Activated CD8-positive, alpha-beta T cell treated with anti-CD3 and anti-CD28 coated beads, Interleukin-2, amount 10 ng/mL, durations not matched to agents 7 days and 5 days (primary cell): ENCODE results near the gene HES5. TPM values are rescaled to one million over a fixed set of nuclear protein-coding genes. Genes with fewer than 3 reads are reported as not detected.
A peak's percentile ranks its signal among the peaks of the same experiment; 100 is the strongest.
"Not testable (repeated sequence)": the region's sequence is repeated elsewhere in the genome, so short reads cannot be mapped to it uniquely, and the experiment has no call there.

ENCODE experiments used
- ATAC-seq: fragments of 150-1000 bp; cut with Tn5 transposase; one replicate; pipeline ENCODE4 v1.10.0; 2021; ENCODE audit warnings: moderate library complexity
- CTCF ChIA-PET: fragments of 350-600 bp; sonication (Branson Sonifier 250); formaldehyde crosslinking; loops from one replicate; lab custom pipeline; 2021; ENCODE audit warnings: antibody characterized with exemption; lab: Charles Lee
- POLR2A ChIA-PET: fragments of 350-600 bp; sonication (Branson Sonifier 250); formaldehyde crosslinking; loops from one replicate; lab custom pipeline; 2021; ENCODE audit warnings: antibody characterized with exemption; lab: Charles Lee
- DNase-seq: peaks from one replicate; pipeline ENCODE4 v3.0.0-alpha.2; 2020
- H3K27ac Mint-ChIP-seq: one replicate; pipeline ENCODE4 v1.8.0; 2021; ENCODE audit warnings: mild to moderate bottlenecking, mixed read lengths
- H3K27me3 Mint-ChIP-seq: one replicate; pipeline ENCODE4 v1.8.0; 2021; ENCODE audit warnings: low read depth, mixed read lengths
- H3K36me3 Mint-ChIP-seq: one replicate; pipeline ENCODE4 v1.8.0; 2021; ENCODE audit warnings: low read depth, mixed read lengths
- H3K4me1 Mint-ChIP-seq: one replicate; pipeline ENCODE4 v1.8.0; 2021; ENCODE audit warnings: low read depth, mixed read lengths
- H3K4me3 Mint-ChIP-seq: one replicate; pipeline ENCODE4 v1.8.0; 2021; ENCODE audit warnings: mild to moderate bottlenecking, mixed read lengths
- H3K9me3 Mint-ChIP-seq: one replicate; pipeline ENCODE4 v1.8.0; 2022; ENCODE audit warnings: mixed read lengths; ENCODE audit not compliant: insufficient read depth
- total RNA-seq, 2 experiments: library from RNA; stranded (reverse); gene quantifications; one replicate each; pipeline ENCODE4 v1.2.3, GENCODE V29; 2021

HES5 gene
- total RNA-seq, 2 experiments from 2014 or later: not detected

- ATAC-seq, H3K27ac Mint-ChIP-seq: not testable (repeated sequence)
Observed at GRCh38 chr1:2568187-2568816, 38.2 kb upstream of the HES5 start.

GRCh38 chr1:2567083-2567679 is 37.1 kb upstream of the HES5 start:
- Mint-ChIP-seq H3K4me3 (no peak overlapping the region), H3K27me3 (no peaks in the 10 kb centered on the region), H3K36me3 (peaks cover 2% of the 10 kb centered on the region), H3K4me1 (no peaks in the 10 kb centered on the region), H3K9me3 (no peaks in the 10 kb centered on the region), H3K27ac (no peak overlapping the region)
- POLR2A ChIA-PET: interaction anchor here (1.3 kb wide), 1 partner anchor 11 kb away, joined by 3 read pairs; the partner anchor contains the start of gene TNFRSF14
- CTCF ChIA-PET: no interaction called here
- no peak for ATAC-seq
- DNase-seq: no peak

More at GRCh38 chr1:2568187-2568816, 38.2 kb upstream of the HES5 start:
- H3K9me3 Mint-ChIP-seq, H3K4me1 Mint-ChIP-seq, H3K27me3 Mint-ChIP-seq, DNase-seq, CTCF ChIA-PET, H3K36me3 Mint-ChIP-seq, POLR2A ChIA-PET, H3K4me3 Mint-ChIP-seq: not testable (repeated sequence)

DNA sequence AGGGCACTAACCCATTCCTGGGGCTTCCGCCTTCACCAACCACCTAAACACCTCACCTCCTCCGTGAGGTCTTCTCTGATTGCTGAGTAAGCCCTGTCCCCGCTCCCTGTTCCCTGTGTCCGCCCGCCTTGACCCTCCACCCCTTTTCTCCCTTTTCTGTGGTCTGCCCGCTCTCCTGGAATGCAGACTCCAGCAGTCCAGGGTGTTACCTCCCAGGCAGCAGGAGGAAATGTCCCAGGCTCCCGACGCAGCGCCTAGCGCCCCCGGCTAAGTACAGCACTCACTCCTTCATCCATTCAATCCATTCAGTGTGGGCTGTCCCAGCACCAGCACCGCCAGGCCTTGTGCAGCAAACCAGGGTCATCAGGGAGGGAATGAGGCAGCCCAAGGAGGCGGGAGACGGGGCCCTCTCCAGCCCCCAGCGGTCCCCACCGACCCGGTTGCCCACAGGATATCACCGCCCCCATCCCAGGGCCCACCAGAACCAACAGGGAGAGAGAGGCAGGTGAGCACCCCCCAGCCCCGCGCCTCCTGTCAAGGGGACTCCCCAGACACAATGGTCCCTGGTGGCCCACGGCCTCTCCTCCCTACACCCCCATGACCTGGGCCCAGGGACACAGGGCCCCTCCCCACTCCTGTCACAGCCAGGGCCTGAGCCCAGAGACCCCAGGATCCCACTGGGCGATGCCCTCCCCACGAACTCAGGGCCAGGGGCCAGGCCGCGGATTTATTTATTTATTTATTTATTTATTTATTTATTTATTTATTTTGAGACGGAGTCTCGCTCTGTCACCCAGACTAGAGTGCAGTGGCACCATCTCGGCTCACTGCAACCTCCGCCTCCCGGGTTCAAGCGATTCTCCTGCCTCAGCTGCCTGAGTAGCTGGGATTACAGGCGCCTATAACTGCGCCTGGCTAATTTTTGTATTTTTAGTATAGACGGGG is 36.3 kb upstream of the HES5 start:
- Mint-ChIP-seq H3K27ac (no peak overlapping the region), H3K4me3 (no peak overlapping the region), H3K4me1 (peaks cover 2% of the 10 kb centered on the region), H3K36me3 (peaks cover 4% of the 10 kb centered on the region), H3K27me3 (no peaks in the 10 kb centered on the region), H3K9me3 (no peaks in the 10 kb centered on the region)
- DNase-seq: no peak
- POLR2A ChIA-PET: interaction anchor here (1.3 to 6.1 kb wide), 2 partner anchors 10 to 19 kb away, joined by 3 to 42 read pairs; partner anchors contain the start of genes PRXL2B and TNFRSF14
- CTCF ChIA-PET: no interaction called here
- no peak for ATAC-seq

- no peak overlapping the region for H3K4me3 Mint-ChIP-seq
- ChIA-PET POLR2A (interaction anchor here (1.0 to 6.1 kb wide), 3 partner anchors 9 to 21 kb away, joined by 3 to 42 read pairs (median 5); partner anchors contain the start of genes PRXL2B and TNFRSF14), CTCF (interaction anchor here (1.0 kb wide), 1 partner anchor 9 kb away, joined by 6 read pairs; the partner anchor contains the start of gene TNFRSF14)
- H3K27me3 Mint-ChIP-seq: no peaks in the 10 kb centered on the region
- H3K27ac Mint-ChIP-seq: no peak overlapping the region
- peaks cover 6% of the 10 kb centered on the region for H3K4me1 Mint-ChIP-seq
- H3K36me3 Mint-ChIP-seq: peaks cover 7% of the 10 kb centered on the region
- no peaks in the 10 kb centered on the region for H3K9me3 Mint-ChIP-seq
- DNase-seq: no peak
- ATAC-seq: no peak
Observed at GRCh38 chr1:2564815-2565374, 34.8 kb upstream of the HES5 start.

GRCh38 chr1:2564006-2564814 is 34.1 kb upstream of the HES5 start:
- ChIA-PET CTCF (no interaction called here), POLR2A (interaction anchor here (1.0 to 6.1 kb wide), 3 partner anchors 8 to 22 kb away, joined by 3 to 42 read pairs (median 5); partner anchors contain the start of genes PRXL2B and TNFRSF14)
- ATAC-seq: no peak
- Mint-ChIP-seq H3K4me3 (no peak overlapping the region), H3K36me3 (peaks cover 7% of the 10 kb centered on the region), H3K9me3 (no peaks in the 10 kb centered on the region), H3K27ac (no peak overlapping the region), H3K4me1 (peaks cover 8% of the 10 kb centered on the region), H3K27me3 (no peaks in the 10 kb centered on the region)
- DNase-seq: no peak

- peaks cover 14% of the 10 kb centered on the region for H3K4me1 Mint-ChIP-seq
- no peak for ATAC-seq
Observed at GRCh38 chr1:2563205-2563604, 33.1 kb upstream of the HES5 start.

DNA sequence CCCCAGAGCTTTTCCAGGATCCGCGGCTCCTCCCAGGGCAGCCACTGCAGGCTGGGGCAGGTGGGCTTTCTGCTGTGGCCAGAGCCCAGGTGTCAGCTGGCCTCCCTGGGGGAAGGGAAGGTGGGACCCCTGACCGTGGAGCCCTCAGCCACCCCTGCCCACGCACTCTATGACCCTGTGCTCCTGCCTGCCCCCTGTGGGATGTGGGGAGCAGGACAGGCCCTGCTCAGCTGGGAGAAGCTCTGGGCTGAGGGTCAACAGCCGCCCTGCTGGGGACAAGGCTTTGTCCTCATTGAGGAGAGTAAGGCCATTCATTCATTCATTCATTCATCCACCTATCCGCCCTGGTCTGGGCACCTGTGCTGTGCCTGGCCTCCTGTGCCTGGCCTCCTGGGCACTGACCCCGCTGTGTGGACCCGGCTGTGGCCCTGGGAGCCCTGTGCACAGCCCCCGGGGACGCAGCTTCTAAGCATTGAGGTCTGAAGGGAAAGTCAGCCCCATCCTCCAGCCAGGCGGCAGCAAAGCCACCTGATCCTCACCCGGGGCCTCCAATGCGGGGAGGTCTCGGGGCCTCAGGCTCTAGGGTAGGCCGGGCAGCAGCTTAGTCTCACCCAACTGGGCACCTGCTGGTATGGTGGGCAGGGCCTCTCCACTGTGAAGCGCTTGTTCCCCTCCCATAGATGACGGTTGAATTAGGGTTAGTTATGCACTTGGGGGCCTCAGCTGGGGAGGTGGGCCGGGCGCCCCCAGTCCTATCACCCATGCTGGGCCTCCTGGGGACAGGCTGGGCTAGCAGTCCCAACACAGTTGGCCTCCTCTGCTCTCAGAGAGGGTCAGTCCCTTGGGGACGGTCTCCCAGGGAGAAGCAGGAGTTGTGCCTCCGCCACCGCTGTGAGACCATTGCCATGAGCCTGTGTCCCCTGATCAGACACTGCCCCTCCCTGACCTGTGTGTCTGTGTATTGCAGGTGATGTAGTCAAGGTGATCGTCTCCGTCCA is 32.1 kb upstream of the HES5 start:
- DNase-seq (no peak), ATAC-seq (no peak)
- Mint-ChIP-seq H3K36me3 (peaks cover 17% of the 10 kb centered on the region), H3K27me3 (no peaks in the 10 kb centered on the region), H3K4me1 (peaks cover 24% of the 10 kb centered on the region), H3K9me3 (no peaks in the 10 kb centered on the region), H3K27ac (no peak overlapping the region), H3K4me3 (no peak overlapping the region)
- ChIA-PET POLR2A (interaction anchor here (1.6 to 6.1 kb wide), 3 partner anchors 9 to 24 kb away, joined by 4 to 42 read pairs (median 13); partner anchors contain the start of gene PRXL2B), CTCF (interaction anchor here (0.7 to 4.1 kb wide), 7 partner anchors 9 to 146 kb away, joined by 3 to 32 read pairs (median 9); partner anchors contain the start of genes PANK4 and PRXL2B)

More at GRCh38 chr1:2563205-2563604, 33.1 kb upstream of the HES5 start:
- no peaks in the 10 kb centered on the region for H3K9me3 Mint-ChIP-seq
- peaks cover 10% of the 10 kb centered on the region for H3K36me3 Mint-ChIP-seq
- no peak overlapping the region for H3K27ac Mint-ChIP-seq
- CTCF ChIA-PET: interaction anchor here (2.5 to 4.1 kb wide), 2 partner anchors 14 to 23 kb away, joined by 17 to 32 read pairs; partner anchors contain the start of gene PRXL2B
- no peak overlapping the region for H3K4me3 Mint-ChIP-seq
- no peaks in the 10 kb centered on the region for H3K27me3 Mint-ChIP-seq
- POLR2A ChIA-PET: interaction anchor here (6.1 kb wide), 1 partner anchor 23 kb away, joined by 42 read pairs; the partner anchor contains the start of gene PRXL2B
- DNase-seq: no peak

DNA sequence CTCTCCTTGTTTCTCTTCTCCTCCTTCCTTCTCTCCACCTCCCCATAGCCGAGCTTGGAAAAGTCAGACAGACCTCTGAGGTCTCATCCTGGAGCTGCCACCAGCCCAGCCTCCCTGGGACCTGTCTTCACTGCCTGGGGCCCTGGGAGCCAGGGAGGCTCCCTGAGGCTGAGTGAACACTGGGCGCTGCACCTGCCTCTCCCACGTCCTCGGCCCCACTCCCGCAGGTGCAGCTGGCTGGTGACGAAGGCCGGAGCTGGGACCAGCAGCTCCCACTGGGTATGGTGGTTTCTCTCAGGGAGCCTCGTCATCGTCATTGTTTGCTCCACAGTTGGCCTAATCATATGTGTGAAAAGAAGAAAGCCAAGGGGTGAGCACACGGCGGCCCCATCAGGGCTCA is 31.4 kb upstream of the HES5 start:
- peak overlapping the region; percentile 30 for H3K27ac Mint-ChIP-seq

DNA sequence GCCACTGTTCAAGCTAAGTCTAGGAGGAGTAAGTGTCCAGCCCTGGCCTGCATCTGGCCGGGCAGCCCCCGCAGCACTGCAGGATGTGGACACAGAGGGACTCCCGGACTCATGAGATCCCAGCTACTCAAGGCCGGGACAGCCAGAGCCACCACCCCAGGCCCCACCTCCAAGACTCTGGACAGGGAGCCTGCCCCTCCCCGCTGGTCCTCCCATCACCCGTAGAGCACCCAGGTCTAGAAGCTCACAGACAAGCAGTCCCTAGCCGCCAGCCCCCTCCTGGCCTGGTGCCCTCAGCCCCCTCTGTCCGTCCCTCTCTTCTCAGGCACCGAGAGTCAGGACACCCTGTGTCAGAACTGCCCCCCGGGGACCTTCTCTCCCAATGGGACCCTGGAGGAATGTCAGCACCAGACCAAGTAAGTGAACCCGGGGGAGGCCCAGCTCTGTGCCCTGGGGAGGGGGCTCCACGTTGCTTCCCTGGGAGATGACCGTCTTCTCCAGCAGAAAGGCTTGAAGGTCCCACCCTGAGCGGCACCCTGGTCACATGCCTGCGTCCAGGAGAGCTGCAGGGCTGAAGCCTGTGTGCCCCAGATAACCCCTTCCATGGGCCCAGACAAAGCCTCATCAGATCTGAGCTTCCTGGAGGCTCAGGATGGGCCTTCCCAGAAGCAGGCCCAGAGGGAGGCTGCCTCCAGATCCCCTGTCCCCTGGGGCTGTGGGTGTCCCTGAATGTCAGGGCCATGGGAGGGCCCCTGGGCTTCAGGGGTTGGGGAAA is 30.4 kb upstream of the HES5 start:
- ChIA-PET POLR2A (interaction anchor here (1.1 to 6.1 kb wide), 4 partner anchors 11 to 25 kb away, joined by 4 to 42 read pairs (median 8); partner anchors contain the start of gene PRXL2B), CTCF (interaction anchor here (1.8 to 4.1 kb wide), 4 partner anchors 10 to 25 kb away, joined by 9 to 32 read pairs (median 16); partner anchors contain the start of gene PRXL2B)
- no peak overlapping the region for H3K4me3 Mint-ChIP-seq
- H3K4me1 Mint-ChIP-seq: peaks cover 30% of the 10 kb centered on the region
- no peak for DNase-seq
- no peak overlapping the region for H3K27ac Mint-ChIP-seq
- ATAC-seq: no peak
- H3K9me3 Mint-ChIP-seq: no peaks in the 10 kb centered on the region
- H3K27me3 Mint-ChIP-seq: no peaks in the 10 kb centered on the region
- peaks cover 25% of the 10 kb centered on the region for H3K36me3 Mint-ChIP-seq

More for the DNA sequence above, 31.4 kb upstream of the HES5 start:
- no peaks in the 10 kb centered on the region for H3K27me3 Mint-ChIP-seq
- no peak overlapping the region for H3K4me3 Mint-ChIP-seq
- CTCF ChIA-PET: interaction anchor here (1.1 to 4.1 kb wide), 6 partner anchors 9 to 146 kb away, joined by 4 to 32 read pairs (median 12); partner anchors contain the start of genes PANK4 and PRXL2B
- DNase-seq (no peak), ATAC-seq (no peak)
- POLR2A ChIA-PET: interaction anchor here (1.1 to 6.1 kb wide), 4 partner anchors 10 to 24 kb away, joined by 4 to 42 read pairs (median 8); partner anchors contain the start of gene PRXL2B
- peaks cover 21% of the 10 kb centered on the region for H3K36me3 Mint-ChIP-seq
- H3K9me3 Mint-ChIP-seq: no peaks in the 10 kb centered on the region
- H3K4me1 Mint-ChIP-seq: peaks cover 27% of the 10 kb centered on the region
